HG03135 (cell line): ENCODE results near the gene SCIN.
"Not testable (repeated sequence)": the region's sequence is repeated elsewhere in the genome, so short reads cannot be mapped to it uniquely, and the experiment has no call there.

Experiments used
- ATAC-seq: cut with Tn5 transposase; IDR thresholded peaks from one replicate; pipeline ENCODE4 v1.9.1; 2021; ENCODE audit warnings: mild to moderate bottlenecking, moderate library complexity; ENCODE audit not compliant: unreplicated experiment

Gene SCIN

GRCh38 chr7:12570534-12571461 is at the start of gene SCIN:
TSS of gene SCIN (plus strand) at chr7:12570720. CDS start at chr7:12570787, 67 bp downstream.
- ATAC-seq, result no peak

DNA sequence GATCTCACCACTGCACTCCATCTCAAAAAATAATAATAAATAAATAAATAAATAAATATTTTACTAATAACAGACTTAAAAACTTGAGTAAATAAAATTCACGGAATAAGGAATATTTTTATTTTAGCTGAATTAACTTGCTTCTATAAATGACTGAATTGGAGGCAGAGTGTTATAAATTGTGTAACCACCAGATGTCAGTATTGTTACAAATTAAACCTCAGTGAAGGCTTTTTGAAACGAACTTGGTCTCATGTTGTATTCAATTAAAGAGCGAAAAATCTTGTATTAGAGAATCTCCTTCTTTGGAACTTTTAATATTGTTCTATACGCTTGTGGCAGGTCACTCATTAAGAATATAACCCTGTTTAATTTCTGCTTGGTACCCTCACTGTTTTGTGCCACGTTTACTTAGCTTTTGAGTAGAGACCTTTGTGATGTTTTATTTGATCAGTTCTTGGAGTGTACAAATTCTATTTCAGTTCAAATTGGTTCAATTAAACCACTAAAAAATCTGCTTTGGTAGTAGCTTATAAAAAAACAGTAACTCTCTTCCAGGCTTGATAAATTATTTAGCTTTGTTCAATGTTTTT is 45.6 kb upstream of the SCIN start:
- peak; percentile 63 for ATAC-seq

DNA sequence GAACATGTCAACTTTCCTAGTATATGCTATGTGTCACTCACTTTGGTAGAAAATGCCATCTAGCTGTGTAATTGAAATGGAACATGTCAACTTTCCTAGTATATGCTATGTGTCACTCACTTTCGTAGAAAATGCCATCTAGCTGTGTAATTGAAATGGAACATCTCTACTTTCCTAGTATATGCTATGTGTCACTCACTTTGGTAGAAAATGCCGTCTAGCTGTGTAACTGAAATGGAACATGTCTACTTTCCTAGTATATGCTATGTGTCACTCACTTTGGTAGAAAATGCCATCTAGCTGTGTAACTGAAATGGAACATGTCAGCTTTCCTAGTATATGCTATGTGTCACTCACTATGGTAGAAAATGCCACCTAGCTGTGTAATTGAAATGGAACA is 43.8 kb upstream of the SCIN start:
- not testable (repeated sequence) for ATAC-seq

DNA sequence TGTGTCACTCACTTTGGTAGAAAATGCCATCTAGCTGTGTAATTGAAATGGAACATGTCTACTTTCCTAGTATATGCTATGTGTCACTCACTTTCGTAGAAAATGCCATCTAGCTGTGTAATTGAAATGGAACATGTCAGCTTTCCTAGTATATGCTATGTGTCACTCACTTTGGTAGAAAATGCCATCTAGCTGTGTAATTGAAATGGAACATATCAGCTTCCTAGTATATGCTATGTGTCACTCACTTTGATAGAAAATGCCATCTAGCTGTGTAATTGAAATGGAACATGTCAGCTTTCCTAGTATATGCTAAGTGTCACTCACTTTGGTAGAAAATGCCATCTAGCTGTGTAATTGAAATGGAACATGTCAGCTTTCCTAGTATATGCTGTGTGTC is 42.9 kb upstream of the SCIN start:
- not testable (repeated sequence) for ATAC-seq

GRCh38 chr7:12529971-12530710 is 40.4 kb upstream of the SCIN start:
- ATAC-seq, result no peak

GRCh38 chr7:12531784-12532183 is 38.7 kb upstream of the SCIN start:
- no peak for ATAC-seq

DNA sequence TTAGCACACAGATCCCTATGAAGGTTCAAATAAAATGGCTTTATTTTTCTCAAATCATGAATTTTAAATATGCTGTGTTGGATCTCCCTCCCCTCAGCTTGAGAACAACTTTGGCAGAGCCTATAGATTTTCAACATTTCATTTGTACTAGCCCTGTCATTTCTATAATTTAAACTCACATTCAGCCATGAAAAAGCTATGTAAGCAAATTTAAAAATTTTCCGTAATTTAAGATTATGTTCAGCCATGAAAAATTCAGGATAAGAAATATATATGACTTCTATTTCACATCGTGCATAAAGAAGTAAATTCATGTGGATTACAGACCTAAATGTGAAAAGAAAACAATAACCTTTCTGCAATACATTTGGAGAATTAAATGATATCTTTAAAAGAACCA is 36.5 kb upstream of the SCIN start:
- no peak for ATAC-seq

- no peak for ATAC-seq
These were observed 30.8 kb upstream of the SCIN start for GRCh38 chr7:12539681-12540080.

GRCh38 chr7:12540850-12541249 is 29.7 kb upstream of the SCIN start:
- ATAC-seq, result no peak

- no peak for ATAC-seq
These were observed 26.9 kb upstream of the SCIN start for GRCh38 chr7:12543586-12543985.

GRCh38 chr7:12549106-12549505 is 21.4 kb upstream of the SCIN start:
- ATAC-seq, result no peak

- no peak for ATAC-seq
These were observed 19.6 kb upstream of the SCIN start for GRCh38 chr7:12550956-12551355.

GRCh38 chr7:12552876-12553275 is 17.6 kb upstream of the SCIN start:
- no peak for ATAC-seq

DNA sequence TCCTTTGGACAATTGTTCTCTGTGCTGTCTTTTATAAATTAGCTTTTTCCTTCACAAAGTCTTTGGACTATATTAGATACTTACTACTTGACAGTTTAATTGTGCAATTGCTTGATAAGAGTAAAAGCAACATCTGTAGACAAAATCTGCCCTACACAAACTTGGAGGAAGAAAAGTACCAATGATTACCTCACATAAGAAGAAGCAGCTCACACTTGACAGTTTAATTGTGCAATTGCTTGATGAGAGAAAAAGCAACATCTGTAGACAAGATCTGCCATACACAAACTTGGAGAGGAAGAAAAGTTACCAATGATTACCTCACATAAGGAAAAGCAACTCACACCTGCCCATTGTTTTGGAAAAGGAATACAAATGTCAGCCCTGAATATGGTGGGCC is 17.1 kb upstream of the SCIN start:
- ATAC-seq, result no peak

DNA sequence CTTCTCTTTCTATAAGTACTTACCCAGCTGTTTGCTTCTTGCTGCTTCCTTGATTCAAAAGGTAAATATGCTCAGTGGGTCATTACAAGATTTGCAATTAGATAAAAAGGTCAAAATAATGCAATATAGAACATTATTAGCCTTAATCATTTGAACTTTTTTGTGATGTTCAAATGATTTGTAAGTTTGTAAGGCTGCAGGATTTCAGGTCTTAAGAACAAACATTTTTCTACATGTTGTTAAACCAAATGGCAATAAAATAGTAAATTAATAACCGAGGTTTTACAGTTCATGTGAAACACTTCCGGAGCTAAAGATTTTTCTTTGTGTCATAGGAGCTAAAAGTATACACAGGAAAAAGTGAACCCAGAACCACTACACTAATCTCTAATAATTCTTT is 16.2 kb upstream of the SCIN start:
- ATAC-seq, result no peak

GRCh38 chr7:12554872-12555271 is 15.6 kb upstream of the SCIN start:
- no peak for ATAC-seq

- ATAC-seq, result not testable (repeated sequence)
These were observed 14.8 kb upstream of the SCIN start for GRCh38 chr7:12555695-12556094.

GRCh38 chr7:12556139-12556792 is 14.3 kb upstream of the SCIN start:
- ATAC-seq, result not testable (repeated sequence)

GRCh38 chr7:12557282-12557681 is 13.2 kb upstream of the SCIN start:
- ATAC-seq, result no peak

GRCh38 chr7:12564996-12565764 is 5.3 kb upstream of the SCIN start:
- ATAC-seq, result no peak
